C4-2B (cell line): ENCODE data around the gene NSF.

Experiments
- ZFX ChIP-seq: fragments of 450-650 bp; IDR thresholded peaks from 2 replicates; pipeline ENCODE4 v1.6.1; 2017
- TF ChIP-seq, protein P1 (sequence below): fragments of 450-650 bp; conservative IDR thresholded peaks from 2 replicates; pipeline ENCODE4 v1.5.1; 2017; ENCODE audit warnings: mild to moderate bottlenecking

DNA sequence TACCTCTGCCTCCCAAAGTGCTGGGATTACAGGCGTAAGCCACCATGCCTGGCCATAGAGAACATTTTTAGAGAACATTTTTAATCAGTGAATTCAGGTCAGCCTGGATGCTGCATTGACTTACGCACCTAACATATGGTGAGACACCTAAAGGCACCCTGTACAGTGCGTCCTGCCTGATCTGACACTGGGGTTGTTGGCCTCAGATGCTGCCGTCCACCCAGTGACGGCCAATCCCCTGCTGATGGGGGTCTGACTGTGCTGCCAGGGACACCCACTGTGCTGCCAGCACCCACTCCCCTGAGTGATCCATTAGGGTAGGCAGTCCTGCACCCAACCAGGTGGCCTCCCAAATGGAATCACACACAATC lies 189.5 kb downstream of the NSF start:
- TF ChIP-seq, protein P1, sequence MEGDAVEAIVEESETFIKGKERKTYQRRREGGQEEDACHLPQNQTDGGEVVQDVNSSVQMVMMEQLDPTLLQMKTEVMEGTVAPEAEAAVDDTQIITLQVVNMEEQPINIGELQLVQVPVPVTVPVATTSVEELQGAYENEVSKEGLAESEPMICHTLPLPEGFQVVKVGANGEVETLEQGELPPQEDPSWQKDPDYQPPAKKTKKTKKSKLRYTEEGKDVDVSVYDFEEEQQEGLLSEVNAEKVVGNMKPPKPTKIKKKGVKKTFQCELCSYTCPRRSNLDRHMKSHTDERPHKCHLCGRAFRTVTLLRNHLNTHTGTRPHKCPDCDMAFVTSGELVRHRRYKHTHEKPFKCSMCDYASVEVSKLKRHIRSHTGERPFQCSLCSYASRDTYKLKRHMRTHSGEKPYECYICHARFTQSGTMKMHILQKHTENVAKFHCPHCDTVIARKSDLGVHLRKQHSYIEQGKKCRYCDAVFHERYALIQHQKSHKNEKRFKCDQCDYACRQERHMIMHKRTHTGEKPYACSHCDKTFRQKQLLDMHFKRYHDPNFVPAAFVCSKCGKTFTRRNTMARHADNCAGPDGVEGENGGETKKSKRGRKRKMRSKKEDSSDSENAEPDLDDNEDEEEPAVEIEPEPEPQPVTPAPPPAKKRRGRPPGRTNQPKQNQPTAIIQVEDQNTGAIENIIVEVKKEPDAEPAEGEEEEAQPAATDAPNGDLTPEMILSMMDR, result no peak
- TF ChIP-seq ZFX, result no peak
